ENCODE data around the gene NFIA.

The NFIA gene

GRCh38 chr1:61424382-61424781, 342.0 kb downstream of the NFIA start:
- Histone ChIP-seq H3K27me3 (ENCODE audit: control insufficient read depth, insufficient read depth, low read length) (no peaks in the 10 kb centered on the region), H3K4me1 (no peaks in the 10 kb centered on the region), H3K36me3 (ENCODE audit: control insufficient read depth, insufficient read depth, low read length) (no peaks in the 10 kb centered on the region), H3K79me2 (no peaks in the 10 kb centered on the region), H3K9me3 (ENCODE audit: control insufficient read depth, low read length) (no peaks in the 10 kb centered on the region), H3K9ac (no peak overlapping the region), H3K4me3 (ENCODE audit: low read depth, low read length) (no peak overlapping the region), H3K4me2 (ENCODE audit: low read length) (peak overlapping the region; percentile 24), H3K27ac (no peak overlapping the region), H2AFZ (no peak overlapping the region)
- no peak for TF ChIP-seq CTCF (IDR thresholded peaks at IDR 0.05)

GRCh38 chr1:61425040-61425439, 342.7 kb downstream of the NFIA start:
- no peaks in the 10 kb centered on the region for H3K4me1 ChIP-seq
- no peaks in the 10 kb centered on the region for H3K27me3 ChIP-seq (ENCODE audit: control insufficient read depth, insufficient read depth, low read length)
- H3K4me3 ChIP-seq (ENCODE audit: low read depth, low read length), result no peak overlapping the region
- no peak overlapping the region for H3K9ac ChIP-seq
- no peaks in the 10 kb centered on the region for H3K9me3 ChIP-seq (ENCODE audit: control insufficient read depth, low read length)
- H3K4me2 ChIP-seq (ENCODE audit: low read length), result no peak overlapping the region
- H3K79me2 ChIP-seq, result no peaks in the 10 kb centered on the region
- H2AFZ ChIP-seq, result no peak overlapping the region
- no peaks in the 10 kb centered on the region for H3K36me3 ChIP-seq (ENCODE audit: control insufficient read depth, insufficient read depth, low read length)
- H3K27ac ChIP-seq, result no peak overlapping the region
- no peak for TF ChIP-seq CTCF (IDR thresholded peaks at IDR 0.05)

- H3K4me1 ChIP-seq, result no peaks in the 10 kb centered on the region
- H3K27ac ChIP-seq, result no peak overlapping the region
- TF ChIP-seq CTCF (IDR thresholded peaks at IDR 0.05), result no peak
Measured at GRCh38 chr1:61426254-61426653, 343.9 kb downstream of the NFIA start.

GRCh38 chr1:61426885-61427284, 344.5 kb downstream of the NFIA start:
- TF ChIP-seq CTCF (IDR thresholded peaks at IDR 0.05), result no peak
- Histone ChIP-seq H3K79me2 (no peaks in the 10 kb centered on the region), H3K4me3 (ENCODE audit: low read depth, low read length) (no peak overlapping the region), H3K4me2 (ENCODE audit: low read length) (no peak overlapping the region), H3K9ac (no peak overlapping the region), H3K4me1 (no peaks in the 10 kb centered on the region), H2AFZ (no peak overlapping the region), H3K27ac (no peak overlapping the region), H3K9me3 (ENCODE audit: control insufficient read depth, low read length) (no peaks in the 10 kb centered on the region), H3K27me3 (ENCODE audit: control insufficient read depth, insufficient read depth, low read length) (no peaks in the 10 kb centered on the region), H3K36me3 (ENCODE audit: control insufficient read depth, insufficient read depth, low read length) (no peaks in the 10 kb centered on the region)

More at GRCh38 chr1:61426254-61426653, 343.9 kb downstream of the NFIA start:
- Histone ChIP-seq H3K9me3 (ENCODE audit: control insufficient read depth, low read length) (no peaks in the 10 kb centered on the region), H3K36me3 (ENCODE audit: control insufficient read depth, insufficient read depth, low read length) (no peaks in the 10 kb centered on the region), H3K4me3 (ENCODE audit: low read depth, low read length) (no peak overlapping the region), H2AFZ (no peak overlapping the region), H3K27me3 (ENCODE audit: control insufficient read depth, insufficient read depth, low read length) (no peaks in the 10 kb centered on the region), H3K79me2 (no peaks in the 10 kb centered on the region), H3K9ac (no peak overlapping the region), H3K4me2 (ENCODE audit: low read length) (no peak overlapping the region)

GRCh38 chr1:61427510-61427909, 345.1 kb downstream of the NFIA start:
- H3K9ac ChIP-seq, result no peak overlapping the region
- no peak overlapping the region for H3K27ac ChIP-seq
- H3K36me3 ChIP-seq (ENCODE audit: control insufficient read depth, insufficient read depth, low read length), result no peaks in the 10 kb centered on the region
- H3K4me1 ChIP-seq, result no peaks in the 10 kb centered on the region
- no peaks in the 10 kb centered on the region for H3K79me2 ChIP-seq
- H2AFZ ChIP-seq, result no peak overlapping the region
- no peaks in the 10 kb centered on the region for H3K9me3 ChIP-seq (ENCODE audit: control insufficient read depth, low read length)
- H3K4me2 ChIP-seq (ENCODE audit: low read length), result no peak overlapping the region
- no peak for TF ChIP-seq CTCF (IDR thresholded peaks at IDR 0.05)
- no peak overlapping the region for H3K4me3 ChIP-seq (ENCODE audit: low read depth, low read length)
- no peaks in the 10 kb centered on the region for H3K27me3 ChIP-seq (ENCODE audit: control insufficient read depth, insufficient read depth, low read length)

All from parathyroid adenoma (tissue), 2 donors.